ENCODE results near the gene SRP9.
A peak's percentile ranks its signal among the peaks of the same experiment; 100 is the strongest.
"Not testable (repeated sequence)": the region's sequence is repeated elsewhere in the genome, so short reads cannot be mapped to it uniquely, and the experiment has no call there.

Gene SRP9

DNA sequence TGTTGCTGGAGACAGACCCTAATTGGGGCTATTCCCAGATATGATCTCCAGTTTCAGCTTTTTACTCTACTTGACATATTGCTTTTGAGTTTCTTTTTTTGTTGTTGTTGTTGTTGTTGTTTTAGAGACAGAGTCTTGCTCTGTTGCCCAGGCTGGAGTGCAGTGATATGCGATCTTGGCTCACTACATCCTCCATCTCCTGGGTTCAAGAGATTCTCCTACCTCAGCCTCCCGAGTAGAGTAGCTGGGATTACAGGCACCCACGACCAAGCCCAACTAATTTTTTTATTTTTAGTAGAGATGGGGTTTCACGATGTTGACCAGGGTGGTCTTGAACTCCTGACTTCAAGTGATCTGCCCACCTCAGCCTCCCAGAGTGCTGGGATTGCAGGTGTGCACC is 1.3 kb upstream of the SRP9 start:
- DNase-seq (ENCODE audit: low spot score): no peak

DNA sequence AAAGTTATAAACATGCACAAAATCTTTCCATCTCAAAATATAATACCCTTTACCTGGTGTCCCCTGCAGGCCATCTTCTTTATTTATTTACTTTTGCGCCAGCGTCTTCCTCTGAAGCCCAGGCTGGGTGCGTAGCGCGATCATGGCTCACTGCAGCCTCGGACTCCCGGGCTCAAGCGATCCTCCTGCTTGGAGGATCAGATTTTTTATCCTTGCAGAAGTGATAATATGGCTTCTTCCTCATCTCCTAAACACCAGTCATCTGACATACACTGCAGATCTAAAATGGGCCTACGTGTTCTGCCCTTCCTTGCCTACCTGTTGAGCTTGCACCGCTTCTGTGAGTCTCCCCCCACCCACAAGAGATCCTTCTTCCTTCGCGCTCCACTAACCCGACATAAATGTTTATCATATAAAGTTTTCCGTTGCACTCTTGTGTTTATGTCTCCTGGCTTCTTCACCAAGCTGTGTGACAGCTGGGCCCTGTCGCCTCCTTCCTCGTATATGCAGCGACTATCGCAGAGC is 506 bp upstream of the SRP9 start:
- no peak for DNase-seq (ENCODE audit: low spot score)

DNA sequence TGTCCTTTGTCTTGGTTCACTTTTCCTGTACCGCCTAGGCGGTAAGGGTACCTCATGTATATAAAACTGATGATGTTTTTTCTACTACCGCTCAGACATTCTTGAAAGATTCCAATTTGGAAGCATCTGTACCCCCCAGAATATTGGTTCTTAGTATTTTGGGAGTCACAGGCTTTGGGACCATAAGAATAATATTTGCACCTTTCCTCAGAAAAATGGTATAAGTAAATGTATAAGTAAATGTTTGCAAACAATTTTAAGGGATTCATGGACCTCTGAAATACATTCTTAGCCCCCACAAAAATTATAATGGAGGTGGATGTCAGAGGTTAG is 677 bp downstream of the SRP9 start:
- DNase-seq (ENCODE audit: low spot score): no peak

DNA sequence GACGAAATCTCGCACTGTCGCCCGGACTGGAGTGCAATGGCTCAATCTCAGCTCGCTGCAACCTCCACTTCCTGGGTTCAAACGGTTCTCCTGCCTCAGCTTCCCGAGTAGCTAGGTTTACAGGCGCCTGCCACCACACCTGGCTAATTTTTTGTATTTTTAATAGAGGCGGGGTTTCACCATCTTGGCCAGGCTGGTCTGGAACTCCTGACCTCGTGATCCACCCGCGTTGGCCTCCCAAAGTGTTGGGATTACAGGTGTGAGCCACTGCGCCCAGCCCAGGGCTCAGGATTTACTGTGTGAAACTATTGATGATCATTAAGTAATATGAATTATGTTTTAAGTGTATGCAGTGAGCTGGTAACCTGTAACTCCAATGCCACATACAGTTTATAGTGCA is 1.5 kb downstream of the SRP9 start:
- DNase-seq (ENCODE audit: low spot score): not testable (repeated sequence)

DNA sequence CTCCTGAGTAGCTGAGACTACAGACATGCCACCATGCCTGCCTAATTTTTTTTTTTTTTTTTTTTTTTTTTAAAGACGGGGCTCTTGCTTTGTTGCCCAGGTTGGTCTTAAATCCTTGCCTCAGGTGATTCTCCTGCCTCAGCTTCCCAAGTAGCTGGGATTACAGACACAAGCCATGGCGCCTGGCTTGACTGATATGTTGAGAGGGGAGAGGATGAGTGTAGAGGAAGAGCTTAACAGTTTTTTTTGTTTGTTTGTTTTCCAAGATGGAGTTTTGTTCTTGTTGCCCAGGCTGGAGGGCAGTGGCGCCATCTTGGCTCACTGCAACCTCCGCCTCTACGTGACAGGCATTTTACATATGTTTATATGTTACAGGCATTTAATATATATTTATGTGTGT is 2.5 kb downstream of the SRP9 start:
- no peak for DNase-seq (ENCODE audit: low spot score)

DNA sequence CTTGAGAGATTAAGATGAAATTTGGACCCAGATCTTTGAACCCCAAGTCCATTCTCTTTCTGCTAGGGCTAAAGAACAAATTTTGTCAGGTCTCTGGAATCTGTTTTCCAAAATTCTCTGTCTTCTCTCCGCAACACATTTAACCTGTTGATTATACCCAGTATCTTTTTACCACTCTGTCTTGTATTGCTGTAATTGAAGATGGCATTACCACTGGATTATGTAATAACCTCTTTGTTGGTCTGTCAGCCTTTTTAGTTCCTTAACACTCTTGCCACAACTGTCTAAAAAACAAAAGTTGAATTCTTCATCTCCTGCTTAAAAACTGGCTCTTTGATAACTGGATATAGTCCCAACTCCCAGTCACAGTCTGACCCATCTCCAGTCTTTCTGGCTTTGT is 3.0 kb downstream of the SRP9 start:
- no peak for DNase-seq (ENCODE audit: low spot score)

DNA sequence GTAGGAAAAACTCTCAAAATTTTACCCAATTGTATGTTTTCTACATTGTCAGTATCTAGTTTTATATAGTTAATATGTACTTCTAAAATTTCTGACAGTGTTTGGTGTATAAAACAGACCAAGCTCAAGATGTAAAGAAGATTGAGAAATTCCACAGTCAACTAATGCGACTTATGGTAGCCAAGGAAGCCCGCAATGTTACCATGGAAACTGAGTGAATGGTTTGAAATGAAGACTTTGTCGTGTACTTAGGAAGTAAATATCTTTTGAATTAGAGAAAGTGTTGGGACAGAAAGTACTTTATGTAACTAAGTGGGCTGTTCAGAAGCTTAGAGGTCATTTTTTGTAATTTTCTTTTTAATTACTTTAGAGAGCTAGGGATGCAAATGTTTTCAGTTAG is 11.5 kb downstream of the SRP9 start:
- DNase-seq (ENCODE audit: low spot score): not testable (repeated sequence)

DNA sequence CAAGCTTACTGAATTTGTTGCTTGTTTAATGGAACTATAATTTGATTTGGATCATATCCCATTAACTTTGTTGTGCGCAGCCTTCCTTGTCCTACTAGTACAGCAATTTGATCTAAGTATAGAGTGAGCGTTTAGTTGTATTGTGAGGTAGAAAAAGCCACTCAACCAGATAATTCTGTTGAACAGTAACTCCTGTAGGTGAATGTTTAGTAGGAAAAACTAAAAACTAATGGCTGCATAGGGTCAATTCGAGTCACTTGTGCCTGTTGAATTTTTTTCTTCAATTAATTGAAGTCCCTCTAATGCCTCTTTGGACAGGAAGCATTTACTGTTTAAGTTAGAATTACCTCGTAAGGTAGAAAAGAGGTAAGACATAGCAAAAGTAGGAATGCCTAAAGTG is 17.3 kb downstream of the SRP9 start:
- no peak for DNase-seq (ENCODE audit: low spot score)

DNA sequence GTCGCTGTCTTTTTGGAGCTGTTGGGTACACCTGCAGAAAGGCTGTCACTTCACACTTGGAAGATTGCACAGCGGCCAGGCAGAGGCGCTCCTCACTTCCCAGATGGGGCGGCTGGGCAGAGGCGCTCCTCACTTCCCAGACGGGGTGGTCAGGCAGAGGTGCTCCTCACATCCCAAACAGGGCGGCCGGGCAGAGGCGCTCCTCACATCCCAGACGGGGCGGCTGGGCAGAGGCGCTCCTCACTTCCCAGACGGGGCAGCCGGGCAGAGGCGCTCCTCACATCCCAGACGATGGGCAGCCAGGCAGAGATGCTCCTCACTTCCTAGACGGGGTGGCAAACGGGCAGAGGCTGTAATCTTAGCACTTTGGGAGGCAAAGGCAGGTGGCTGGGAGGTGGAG is 18.5 kb downstream of the SRP9 start:
- not testable (repeated sequence) for DNase-seq (ENCODE audit: low spot score)

DNA sequence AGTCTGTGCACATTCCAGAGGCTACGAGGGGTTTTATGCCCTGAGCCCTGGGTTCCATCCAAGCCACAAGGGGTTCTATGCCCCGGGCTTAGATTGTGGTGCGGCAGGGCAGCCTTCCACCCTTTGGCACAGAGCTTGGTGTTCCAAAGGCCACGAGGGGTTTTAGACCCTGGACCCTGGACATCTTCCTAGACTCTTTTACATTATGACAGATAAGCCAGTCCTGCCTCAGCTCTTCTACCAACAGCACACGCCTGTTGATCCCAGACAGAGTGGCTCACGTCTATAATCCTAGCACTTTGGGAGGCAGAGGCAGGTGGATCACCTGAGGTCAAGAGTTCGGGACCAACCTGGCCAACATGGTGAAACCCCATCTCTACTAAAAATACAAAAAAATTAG is 23.5 kb downstream of the SRP9 start:
- not testable (repeated sequence) for DNase-seq (ENCODE audit: low spot score)

DNA sequence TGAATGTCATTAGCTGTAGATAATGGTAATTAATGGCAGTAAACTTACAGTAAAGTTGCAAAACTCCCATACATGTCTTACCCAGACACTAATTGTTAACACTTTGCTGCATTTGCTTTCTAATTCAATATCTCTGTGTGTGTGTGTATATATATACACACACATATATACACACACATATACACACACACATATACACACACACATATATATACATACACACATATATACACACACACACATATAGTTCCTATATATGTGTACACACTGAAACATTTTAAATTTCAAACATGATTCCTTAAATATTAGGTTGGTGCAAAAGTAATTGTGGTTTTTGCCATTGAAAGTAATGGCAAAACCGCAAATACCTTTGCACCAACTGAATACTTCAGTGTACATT is 28.6 kb downstream of the SRP9 start:
- no peak for DNase-seq (ENCODE audit: low spot score)

DNA sequence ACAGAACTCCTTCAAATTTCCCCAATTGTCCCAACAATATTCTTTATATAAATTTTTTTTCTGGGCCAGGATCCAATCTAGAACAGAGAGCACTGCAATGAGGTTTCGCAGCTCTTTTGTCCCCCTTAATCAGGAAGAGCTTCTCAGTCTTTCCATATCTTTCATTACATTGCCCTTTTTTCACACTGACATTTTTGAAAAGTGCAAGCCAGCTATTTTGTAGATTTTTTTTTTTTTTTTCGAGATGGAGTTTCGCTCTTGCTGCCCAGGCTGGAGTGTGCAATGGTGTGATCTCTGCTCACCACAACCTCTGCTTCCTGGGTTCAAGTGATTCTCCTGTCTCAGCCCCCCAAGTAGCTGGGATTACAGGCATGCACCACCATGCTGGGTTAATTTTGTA is 29.1 kb downstream of the SRP9 start:
- not testable (repeated sequence) for DNase-seq (ENCODE audit: low spot score)

DNA sequence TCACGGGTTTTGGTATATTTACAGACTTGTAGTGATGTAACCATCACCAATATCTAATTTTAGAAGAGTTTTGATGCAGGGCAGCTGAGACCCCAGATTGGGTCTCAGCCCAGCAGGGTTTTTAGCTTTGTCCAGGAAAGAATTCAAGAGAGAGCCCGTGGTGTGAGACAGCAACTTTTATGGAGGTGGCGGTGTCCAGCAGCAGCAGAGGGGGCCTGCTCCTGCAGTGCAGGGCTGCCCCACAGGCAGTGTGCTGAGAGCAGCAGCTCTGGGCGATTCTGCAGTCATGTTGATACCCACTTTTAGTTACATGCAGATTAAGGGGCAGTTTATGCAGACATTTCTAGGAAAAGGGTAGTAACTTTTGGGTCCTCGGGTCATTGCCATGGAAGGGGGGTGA is 30.5 kb downstream of the SRP9 start:
- no peak for DNase-seq (ENCODE audit: low spot score)

DNA sequence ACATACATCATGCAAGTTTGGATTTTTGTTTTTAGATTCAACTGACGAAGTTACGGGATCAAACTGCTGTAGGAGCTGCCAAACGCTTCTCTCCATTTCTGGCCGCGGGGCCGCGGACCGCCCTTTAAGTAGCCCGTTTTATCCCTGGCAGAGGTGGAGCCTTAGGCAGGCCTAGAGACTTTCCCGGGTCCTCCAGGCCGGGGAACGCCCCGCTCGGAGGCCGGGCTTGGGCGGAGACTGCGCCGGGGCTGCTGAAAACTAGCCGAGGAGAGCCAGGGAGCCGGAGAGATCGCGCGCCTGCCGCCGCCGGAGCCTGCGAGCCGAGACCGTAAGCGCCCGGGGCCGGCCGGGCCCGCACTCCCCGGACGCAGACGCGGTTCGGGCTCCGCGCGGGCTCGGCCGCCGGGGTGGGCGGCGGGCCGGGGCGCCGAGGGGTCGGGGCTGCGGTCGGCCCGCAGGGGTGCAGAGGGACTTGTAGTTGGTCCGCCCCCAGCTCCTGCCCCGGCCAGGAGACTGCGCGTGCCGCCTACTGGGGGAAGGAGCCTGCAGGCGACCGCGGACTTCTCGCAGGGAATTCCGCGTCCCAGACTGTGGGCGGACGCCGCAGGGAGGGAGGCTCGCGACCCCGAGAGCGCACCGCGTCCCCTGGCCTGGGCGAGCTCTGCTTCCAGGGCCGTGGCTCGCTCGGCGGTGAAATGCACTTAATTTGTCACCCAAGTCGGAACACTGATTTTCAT is 32.4 kb downstream of the SRP9 start, which contains the start of gene EPHX1:
Gene EPHX1 (plus strand): TSS at position 283 of the 737 bp plus-strand sequence. CDS start 18,606 bp downstream, outside the sequence.
- peak; percentile 83 for DNase-seq (ENCODE audit: low spot score)

DNA sequence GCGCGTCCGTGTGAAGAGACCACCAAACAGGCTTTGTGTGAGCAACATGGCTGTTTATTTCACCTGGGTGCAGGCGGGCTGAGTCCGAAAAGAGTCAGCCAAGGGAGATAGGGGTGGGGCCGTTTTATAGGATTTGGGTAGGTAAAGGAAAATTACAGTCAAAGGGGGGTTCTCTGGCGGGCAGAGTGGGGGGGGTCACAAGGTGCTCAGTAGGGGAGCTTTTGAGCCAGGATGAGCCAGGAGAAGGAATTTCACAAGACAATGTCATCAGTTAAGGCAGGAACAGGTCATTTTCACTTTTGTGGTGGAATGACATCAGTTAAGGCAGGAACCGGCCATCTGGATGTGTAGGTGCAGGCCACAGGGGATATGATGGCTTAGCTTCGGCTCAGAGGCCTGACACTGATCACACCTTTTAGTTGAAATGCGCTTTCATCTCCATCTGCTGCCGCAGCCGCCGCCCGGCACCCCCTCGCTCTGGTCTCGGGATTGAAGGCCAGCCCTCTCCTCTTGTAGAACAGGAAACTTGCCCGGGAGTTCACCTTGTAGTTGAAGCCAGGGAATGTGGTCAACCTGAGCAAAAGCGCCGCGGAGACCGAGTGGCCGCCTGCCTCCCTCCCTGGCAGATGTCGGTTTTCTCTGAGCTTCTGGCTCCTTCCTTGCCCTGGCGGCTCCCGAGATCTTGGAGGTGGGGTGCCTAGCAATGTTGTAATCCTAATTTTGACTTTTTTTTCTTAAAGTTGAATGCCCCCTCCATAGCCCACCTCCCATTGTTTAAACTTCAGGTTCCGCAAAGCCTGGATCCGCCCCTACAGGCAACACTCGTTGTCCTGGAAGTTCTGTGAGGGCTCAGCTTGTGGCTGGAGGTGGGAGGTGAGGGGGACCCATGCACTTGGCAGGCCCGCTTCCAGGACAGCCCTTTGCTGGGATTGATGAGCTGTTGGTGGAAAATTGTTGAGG is 33.2 kb downstream of the SRP9 start:
- DNase-seq (ENCODE audit: low spot score): not testable (repeated sequence)

DNA sequence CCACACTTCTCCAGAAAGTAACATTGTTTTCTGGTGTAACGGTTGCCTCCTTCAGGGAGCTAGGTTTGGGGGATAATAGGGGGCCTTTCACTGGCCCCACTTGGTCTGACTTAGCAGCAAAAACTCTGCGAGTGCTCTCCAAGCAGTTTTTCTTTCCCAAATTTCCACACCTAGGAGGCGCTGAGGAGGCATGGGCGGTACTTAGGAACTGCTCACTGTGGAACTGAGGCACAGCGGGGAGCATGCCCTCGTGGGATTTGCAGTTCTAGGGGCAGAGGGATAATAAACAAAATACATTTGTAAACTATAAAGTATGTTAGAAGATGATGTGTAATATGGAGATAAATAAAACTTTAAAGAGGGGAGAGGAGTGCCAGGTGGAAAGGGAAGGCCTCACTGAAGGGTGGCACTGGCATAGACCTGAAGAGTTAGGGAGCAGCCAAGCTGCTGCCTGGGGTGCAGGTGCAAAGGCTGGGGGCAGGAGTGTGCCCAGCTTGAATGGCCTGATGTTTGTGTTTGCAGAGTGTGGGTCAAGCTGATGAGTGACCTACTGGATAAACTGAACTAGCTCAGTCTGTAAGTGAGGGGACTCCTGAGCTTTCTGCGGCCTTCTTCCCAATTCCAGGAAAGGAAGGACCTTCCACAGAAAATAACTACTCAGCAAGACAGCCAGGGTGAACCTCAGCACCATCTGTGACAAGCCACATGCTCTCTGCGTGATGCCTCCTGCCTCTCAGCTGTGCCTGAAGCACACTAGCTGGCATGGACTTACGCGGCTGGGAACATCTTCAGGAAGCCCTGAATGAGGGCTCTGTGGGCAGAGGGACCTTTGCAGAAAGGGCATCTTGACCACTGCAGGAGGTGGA is 34.2 kb downstream of the SRP9 start:
- no peak for DNase-seq (ENCODE audit: low spot score)

DNA sequence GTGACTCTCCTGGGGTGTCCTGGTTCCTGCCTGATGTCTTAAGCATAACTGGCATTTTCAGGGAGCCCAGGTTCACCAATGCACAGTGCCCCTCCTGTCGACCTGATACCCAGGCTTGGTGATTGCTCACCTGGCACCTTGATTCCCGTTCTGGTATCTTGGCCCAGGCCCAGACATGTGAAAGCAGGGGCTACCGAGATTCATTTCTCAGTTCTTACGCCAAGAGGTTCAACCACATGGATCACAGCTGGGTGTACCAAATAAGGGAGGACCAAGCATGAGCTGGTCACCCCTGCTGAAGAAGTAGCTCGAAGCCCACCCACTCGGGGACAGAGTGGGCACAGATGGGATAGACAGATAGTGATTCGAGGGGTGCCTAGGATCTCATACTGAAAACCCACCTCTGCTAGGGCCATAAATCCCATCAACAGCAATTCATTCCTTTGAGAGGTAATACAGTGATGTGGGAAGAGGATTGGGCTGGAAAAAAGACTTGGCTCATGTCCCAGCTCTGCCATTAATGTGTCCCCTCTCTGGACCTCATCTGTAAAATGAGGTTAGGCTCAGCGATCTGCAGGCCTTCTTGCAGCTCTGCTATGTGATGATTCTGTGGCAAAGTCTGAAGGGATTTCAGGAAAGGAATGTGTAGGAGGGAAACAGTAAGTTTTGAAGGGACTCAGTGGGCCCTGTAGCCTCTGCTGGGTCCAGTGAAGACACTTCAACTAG is 35.0 kb downstream of the SRP9 start:
- DNase-seq (ENCODE audit: low spot score): no peak

DNA sequence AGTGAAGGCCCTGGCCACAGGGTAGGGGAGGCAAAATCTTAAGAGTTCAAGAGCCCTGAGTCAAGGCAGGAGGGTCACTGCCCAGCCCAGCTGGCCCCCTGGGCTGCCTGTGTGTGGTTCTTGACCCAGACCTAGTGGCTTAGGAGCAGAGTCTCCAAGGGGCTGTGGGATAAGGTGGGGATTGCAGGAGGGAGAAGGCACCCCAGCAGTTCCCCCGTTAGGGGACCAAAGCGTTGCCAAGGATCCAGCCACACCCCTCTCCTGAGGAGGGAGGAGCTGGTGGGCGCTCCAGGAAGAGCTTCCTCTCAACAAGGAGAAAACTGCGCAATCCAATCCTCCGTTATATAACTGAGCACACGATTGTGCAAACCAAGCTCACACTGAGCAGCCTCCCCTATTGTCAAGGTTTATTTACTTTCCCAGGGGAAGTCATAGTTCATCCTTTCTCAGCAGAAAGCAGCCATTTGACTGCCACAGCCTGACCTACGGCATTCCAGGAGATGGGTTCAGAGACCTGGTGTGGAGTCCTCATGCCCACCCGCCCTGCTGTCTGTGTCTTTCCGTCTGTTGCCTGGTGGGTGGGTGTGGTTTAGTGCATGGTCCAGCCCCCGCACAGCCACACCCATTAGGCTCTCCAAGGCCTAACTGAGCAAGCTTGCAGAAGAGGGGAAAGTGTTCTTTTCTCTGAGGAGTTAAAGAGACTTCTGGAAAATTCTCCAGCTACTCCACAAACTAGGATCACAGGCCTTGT is 35.8 kb downstream of the SRP9 start:
- DNase-seq (ENCODE audit: low spot score): peak; percentile 9

DNA sequence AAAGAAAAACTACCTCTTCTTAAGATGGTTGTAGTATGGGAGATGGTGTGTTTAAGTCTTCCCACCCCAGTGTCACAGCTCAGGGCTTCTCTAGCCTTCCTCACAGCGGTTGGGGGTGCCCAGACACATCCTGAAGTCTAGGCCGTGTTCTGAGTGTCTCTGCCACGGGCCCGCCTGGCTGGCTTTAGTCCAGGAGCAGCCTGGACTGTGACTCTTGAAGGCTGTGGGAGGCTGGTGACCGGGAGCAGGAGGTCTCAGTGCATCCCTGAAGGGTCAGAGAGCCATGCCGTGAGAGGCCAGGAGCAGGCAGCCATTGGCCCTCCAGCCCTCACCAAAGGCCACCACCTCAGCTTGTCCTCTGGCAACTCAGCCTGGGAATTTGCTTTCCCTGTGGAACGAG is 36.8 kb downstream of the SRP9 start:
- DNase-seq (ENCODE audit: low spot score): no peak

DNA sequence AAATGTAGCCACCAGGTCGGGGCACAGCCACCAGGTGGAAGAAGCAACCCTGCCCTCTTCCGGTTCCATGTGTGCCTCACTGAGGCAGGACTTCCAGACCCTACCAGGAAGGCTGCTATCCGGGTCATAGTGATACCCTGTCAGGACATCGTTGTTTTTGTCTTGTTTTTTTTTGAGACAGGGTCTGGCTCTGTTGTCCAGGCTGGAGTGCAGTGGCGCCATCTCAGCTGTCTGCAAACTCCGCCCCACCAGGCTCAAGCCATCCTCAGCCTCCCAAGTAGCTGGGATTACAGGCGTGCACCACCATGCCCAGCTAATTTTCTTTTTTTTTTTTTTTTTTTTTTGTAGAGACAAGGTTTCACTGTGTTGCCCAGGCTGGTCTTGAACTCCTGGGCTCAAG is 37.5 kb downstream of the SRP9 start:
- DNase-seq (ENCODE audit: low spot score): not testable (repeated sequence)

All from kidney capillary endothelial cell (primary cell).